Activated CD4-positive, alpha-beta T cell treated with anti-CD3 and anti-CD28 coated beads, Interleukin-2, amount 10 ng/mL, durations not matched to agents 7 days and 5 days (primary cell): ENCODE results near the gene CAMK2D. TPM values are rescaled to one million over a fixed set of nuclear protein-coding genes. Genes with fewer than 3 reads are reported as not detected.

ENCODE experiments used
- CTCF ChIA-PET: fragments of 350-600 bp; sonication (Branson Sonifier 250); formaldehyde crosslinking; loops from one replicate; lab custom pipeline; 2021; ENCODE audit warnings: antibody characterized with exemption; lab: Charles Lee
- POLR2A ChIA-PET: fragments of 350-600 bp; sonication (Branson Sonifier 250); formaldehyde crosslinking; loops from one replicate; lab custom pipeline; 2021; ENCODE audit warnings: antibody characterized with exemption; lab: Charles Lee
- DNase-seq: peaks from one replicate; pipeline ENCODE4 v3.0.0-alpha.2; 2020
- H3K27ac Mint-ChIP-seq: one replicate; pipeline ENCODE4 v1.8.0; 2021; ENCODE audit warnings: mild to moderate bottlenecking, moderate library complexity, mixed read lengths
- H3K27me3 Mint-ChIP-seq: one replicate; pipeline ENCODE4 v1.8.0; 2021; ENCODE audit warnings: mixed read lengths
- H3K36me3 Mint-ChIP-seq: one replicate; pipeline ENCODE4 v1.8.0; 2021; ENCODE audit warnings: low read depth, mixed read lengths
- H3K4me1 Mint-ChIP-seq: one replicate; pipeline ENCODE4 v1.8.0; 2021; ENCODE audit warnings: mixed read lengths
- H3K4me3 Mint-ChIP-seq: one replicate; pipeline ENCODE4 v1.8.0; 2021; ENCODE audit warnings: mild to moderate bottlenecking, moderate library complexity, mixed read lengths
- H3K9me3 Mint-ChIP-seq: one replicate; pipeline ENCODE4 v1.8.0; 2021; ENCODE audit warnings: mixed read lengths
- total RNA-seq, 2 experiments: library from RNA; stranded (reverse); gene quantifications; one replicate each; pipeline ENCODE4 v1.2.3, GENCODE V29; 2021

The CAMK2D gene
- total RNA-seq, 2 experiments from 2014 or later, result 37.8 to 38.5 TPM

DNA sequence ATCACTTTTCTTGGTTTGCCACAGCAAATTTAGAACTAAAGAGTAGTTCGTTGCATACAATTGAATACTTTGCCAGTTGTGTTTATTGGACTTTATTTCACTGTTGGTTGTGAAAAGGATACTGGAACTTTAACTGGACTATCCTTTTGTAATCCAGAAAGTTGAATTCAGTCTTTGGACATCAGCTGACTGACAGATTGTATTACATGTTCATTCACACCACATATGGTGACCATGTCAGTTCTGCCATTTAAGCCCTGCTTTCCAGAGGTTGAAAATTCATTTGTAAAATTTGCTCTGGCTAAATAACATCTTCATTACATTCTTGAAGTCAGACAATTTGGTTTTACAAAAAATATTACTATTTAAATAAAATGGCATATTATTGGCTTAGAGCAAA is 251.7 kb downstream of the CAMK2D start:
- no peak for DNase-seq
- Mint-ChIP-seq H3K27me3 (no peaks in the 10 kb centered on the region), H3K9me3 (no peaks in the 10 kb centered on the region), H3K4me3 (no peak overlapping the region), H3K4me1 (no peaks in the 10 kb centered on the region), H3K27ac (no peak overlapping the region), H3K36me3 (peaks cover 58% of the 10 kb centered on the region)
- ChIA-PET POLR2A (no interaction called here), CTCF (no interaction called here)

GRCh38 chr4:113505044-113505443 is 256.5 kb downstream of the CAMK2D start:
- POLR2A ChIA-PET, result interaction anchor here (0.6 kb wide), 1 partner anchor 35 kb away, joined by 4 read pairs; no protein-coding TSS in a partner anchor
- no peak for DNase-seq
- Mint-ChIP-seq H3K4me1 (no peaks in the 10 kb centered on the region), H3K27ac (no peak overlapping the region), H3K27me3 (no peaks in the 10 kb centered on the region), H3K4me3 (no peak overlapping the region), H3K36me3 (peaks cover 42% of the 10 kb centered on the region), H3K9me3 (no peaks in the 10 kb centered on the region)
- CTCF ChIA-PET, result no interaction called here

DNA sequence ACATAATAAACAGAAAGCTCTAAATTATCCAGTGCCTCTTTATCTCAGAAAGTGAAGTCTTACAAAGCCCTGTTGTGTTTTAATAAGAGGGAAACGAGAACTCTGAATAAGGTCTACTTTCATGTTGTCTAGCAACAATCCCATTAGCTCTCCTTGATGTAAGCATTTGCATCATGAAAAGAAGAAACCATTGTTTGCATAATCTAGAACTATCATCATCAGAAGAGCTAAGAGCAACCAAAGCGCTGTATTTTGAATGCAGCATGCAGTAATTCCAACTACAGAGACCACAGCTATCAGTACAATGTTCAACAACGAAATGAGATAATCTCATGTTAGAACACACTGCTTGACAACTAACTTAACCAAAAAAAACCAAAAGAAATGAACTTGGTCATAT is 257.1 kb downstream of the CAMK2D start:
- POLR2A ChIA-PET, result no interaction called here
- H3K9me3 Mint-ChIP-seq, result no peaks in the 10 kb centered on the region
- DNase-seq, result no peak
- peaks cover 43% of the 10 kb centered on the region for H3K36me3 Mint-ChIP-seq
- no peak overlapping the region for H3K27ac Mint-ChIP-seq
- no peak overlapping the region for H3K4me3 Mint-ChIP-seq
- no peaks in the 10 kb centered on the region for H3K4me1 Mint-ChIP-seq
- CTCF ChIA-PET, result no interaction called here
- H3K27me3 Mint-ChIP-seq, result no peaks in the 10 kb centered on the region

- Mint-ChIP-seq H3K27me3 (no peaks in the 10 kb centered on the region), H3K4me3 (no peak overlapping the region), H3K4me1 (no peaks in the 10 kb centered on the region), H3K27ac (no peak overlapping the region), H3K36me3 (peaks cover 39% of the 10 kb centered on the region), H3K9me3 (no peaks in the 10 kb centered on the region)
- DNase-seq, result no peak
- POLR2A ChIA-PET, result no interaction called here
- CTCF ChIA-PET, result no interaction called here
These were observed 257.8 kb downstream of the CAMK2D start for GRCh38 chr4:113503691-113504090.

DNA sequence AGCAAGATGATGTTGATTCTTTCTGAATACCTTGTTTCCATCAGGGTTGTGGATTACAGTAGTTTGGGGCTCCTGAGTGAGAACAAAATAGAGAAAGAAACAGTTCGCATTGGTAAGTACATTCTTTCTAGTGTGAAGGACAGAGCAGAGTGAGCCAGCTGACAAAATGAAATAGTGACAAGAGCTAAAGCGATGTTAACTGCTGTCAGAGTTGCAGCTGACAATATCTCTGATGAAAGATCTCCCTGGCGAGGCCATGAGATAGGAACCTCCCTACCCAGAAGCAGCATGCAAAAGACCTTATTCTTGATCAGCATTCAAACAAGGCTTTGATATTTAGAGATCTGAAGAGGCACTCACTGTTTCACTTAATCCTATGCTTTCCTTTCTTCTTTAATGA is 258.6 kb downstream of the CAMK2D start:
- no peak overlapping the region for H3K4me3 Mint-ChIP-seq
- POLR2A ChIA-PET, result no interaction called here

DNA sequence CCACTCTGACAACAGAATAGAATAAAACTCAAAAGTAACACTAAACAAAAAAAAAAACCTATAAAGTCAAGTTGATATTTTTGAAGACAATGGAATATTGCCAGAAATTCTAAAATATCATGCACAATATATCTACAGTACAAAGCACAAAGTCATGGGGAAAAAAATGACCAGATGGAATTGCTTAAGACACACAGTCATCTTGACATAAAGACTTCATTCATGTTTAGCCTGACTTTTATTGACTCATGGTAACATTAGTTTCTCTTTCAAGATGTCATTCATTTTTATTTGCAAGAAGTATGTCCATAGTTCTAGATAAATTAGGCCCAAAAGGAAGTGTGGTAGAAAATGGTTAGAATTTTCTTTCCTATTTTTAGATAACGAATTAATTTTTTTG is 259.1 kb downstream of the CAMK2D start:
- Mint-ChIP-seq H3K36me3 (peaks cover 34% of the 10 kb centered on the region), H3K27ac (no peak overlapping the region), H3K9me3 (no peaks in the 10 kb centered on the region), H3K4me1 (no peaks in the 10 kb centered on the region), H3K4me3 (no peak overlapping the region), H3K27me3 (no peaks in the 10 kb centered on the region)
- no peak for DNase-seq
- POLR2A ChIA-PET, result no interaction called here
- CTCF ChIA-PET, result no interaction called here

More for the DNA sequence above, 258.6 kb downstream of the CAMK2D start:
- DNase-seq, result no peak
- no peaks in the 10 kb centered on the region for H3K4me1 Mint-ChIP-seq
- no peak overlapping the region for H3K27ac Mint-ChIP-seq
- no peaks in the 10 kb centered on the region for H3K9me3 Mint-ChIP-seq
- CTCF ChIA-PET, result no interaction called here
- peaks cover 32% of the 10 kb centered on the region for H3K36me3 Mint-ChIP-seq
- H3K27me3 Mint-ChIP-seq, result no peaks in the 10 kb centered on the region

GRCh38 chr4:113500424-113500823 is 261.1 kb downstream of the CAMK2D start:
- H3K27ac Mint-ChIP-seq, result no peak overlapping the region
- peaks cover 5% of the 10 kb centered on the region for H3K9me3 Mint-ChIP-seq
- ChIA-PET CTCF (interaction anchor here (0.8 kb wide), 1 partner anchor 83 kb away, joined by 3 read pairs; no protein-coding TSS in a partner anchor), POLR2A (no interaction called here)
- no peaks in the 10 kb centered on the region for H3K4me1 Mint-ChIP-seq
- no peaks in the 10 kb centered on the region for H3K27me3 Mint-ChIP-seq
- H3K4me3 Mint-ChIP-seq, result no peak overlapping the region
- peaks cover 43% of the 10 kb centered on the region for H3K36me3 Mint-ChIP-seq
- no peak for DNase-seq

DNA sequence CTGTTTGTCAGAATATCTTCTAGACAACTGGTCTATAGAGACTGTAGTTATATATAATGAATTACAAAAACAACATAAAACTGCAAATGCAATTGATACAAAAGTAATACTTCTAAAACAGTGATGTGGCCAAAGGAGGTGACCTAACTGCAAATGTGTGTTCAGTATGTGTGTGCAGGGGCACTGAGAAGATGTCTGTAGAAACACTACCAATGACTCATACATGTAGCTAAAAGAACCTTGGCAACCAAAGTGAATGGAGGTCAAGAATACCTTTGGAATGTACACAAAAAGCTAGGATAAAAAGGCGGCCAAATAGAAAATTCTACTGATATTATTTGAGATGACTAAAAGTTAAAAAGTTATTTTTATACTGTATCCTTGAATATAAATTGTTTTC is 261.8 kb downstream of the CAMK2D start:
- no peak for DNase-seq
- ChIA-PET POLR2A (no interaction called here), CTCF (interaction anchor here (0.8 kb wide), 1 partner anchor 82 kb away, joined by 3 read pairs; no protein-coding TSS in a partner anchor)
- Mint-ChIP-seq H3K4me3 (no peak overlapping the region), H3K9me3 (peaks cover 11% of the 10 kb centered on the region), H3K36me3 (peaks cover 46% of the 10 kb centered on the region), H3K27ac (no peak overlapping the region), H3K4me1 (no peaks in the 10 kb centered on the region), H3K27me3 (no peaks in the 10 kb centered on the region)

DNA sequence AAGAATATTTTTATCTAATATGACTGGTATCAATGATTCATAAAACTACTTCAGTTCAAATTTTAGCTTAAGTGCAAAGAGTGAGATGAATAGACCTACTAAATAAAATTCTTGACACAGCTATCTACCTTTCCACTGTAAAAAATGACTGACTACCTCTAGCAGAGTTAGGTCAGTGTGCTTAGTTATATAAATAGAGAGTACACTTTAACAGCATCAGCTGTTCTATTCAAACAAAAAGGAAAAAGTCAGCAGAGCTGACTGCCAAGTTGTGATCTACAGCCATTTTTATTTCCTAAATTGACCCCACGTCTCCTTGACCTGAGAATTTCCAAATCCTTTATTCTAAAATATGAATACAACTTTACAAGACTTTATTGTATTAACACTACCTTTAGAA is 262.4 kb downstream of the CAMK2D start:
- H3K36me3 Mint-ChIP-seq, result peaks cover 44% of the 10 kb centered on the region
- no peak for DNase-seq
- peaks cover 11% of the 10 kb centered on the region for H3K9me3 Mint-ChIP-seq
- CTCF ChIA-PET, result no interaction called here
- no peaks in the 10 kb centered on the region for H3K4me1 Mint-ChIP-seq
- no peaks in the 10 kb centered on the region for H3K27me3 Mint-ChIP-seq
- H3K4me3 Mint-ChIP-seq, result no peak overlapping the region
- POLR2A ChIA-PET, result no interaction called here
- H3K27ac Mint-ChIP-seq, result no peak overlapping the region

GRCh38 chr4:113497154-113497884 is 264.2 kb downstream of the CAMK2D start:
- DNase-seq, result no peak
- Mint-ChIP-seq H3K36me3 (peaks cover 37% of the 10 kb centered on the region), H3K4me1 (no peaks in the 10 kb centered on the region), H3K9me3 (peaks cover 11% of the 10 kb centered on the region), H3K27me3 (no peaks in the 10 kb centered on the region), H3K27ac (no peak overlapping the region), H3K4me3 (no peak overlapping the region)
- ChIA-PET CTCF (no interaction called here), POLR2A (no interaction called here)

GRCh38 chr4:113496698-113497097 is 264.8 kb downstream of the CAMK2D start:
- CTCF ChIA-PET, result no interaction called here

DNA sequence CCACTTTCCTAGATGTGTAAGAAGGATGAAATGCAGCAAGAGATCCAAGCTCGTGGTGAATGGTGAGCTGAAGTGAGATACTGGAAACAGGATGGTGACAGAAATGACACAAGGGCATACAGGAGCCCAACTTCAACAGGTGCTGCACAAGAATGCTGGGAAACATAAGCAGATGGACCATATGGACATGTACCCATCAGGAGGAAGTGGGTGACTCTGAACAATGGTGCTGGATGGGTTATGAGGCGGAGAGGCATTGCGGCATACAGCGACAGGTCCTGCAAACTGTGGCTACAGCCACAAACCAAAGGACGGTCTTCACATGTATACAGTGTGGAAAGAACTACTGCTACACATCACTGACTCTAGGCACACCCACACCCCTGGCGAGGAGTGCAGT is 265.7 kb downstream of the CAMK2D start:
- peaks cover 35% of the 10 kb centered on the region for H3K36me3 Mint-ChIP-seq
- no peak for DNase-seq
- no peaks in the 10 kb centered on the region for H3K27me3 Mint-ChIP-seq
- H3K9me3 Mint-ChIP-seq, result peaks cover 11% of the 10 kb centered on the region
- CTCF ChIA-PET, result interaction anchor here (1.2 kb wide), 1 partner anchor 11 kb away, joined by 3 read pairs; no protein-coding TSS in a partner anchor
- no peak overlapping the region for H3K27ac Mint-ChIP-seq
- H3K4me3 Mint-ChIP-seq, result no peak overlapping the region
- no peaks in the 10 kb centered on the region for H3K4me1 Mint-ChIP-seq
- POLR2A ChIA-PET, result no interaction called here

More at GRCh38 chr4:113496698-113497097, 264.8 kb downstream of the CAMK2D start:
- POLR2A ChIA-PET, result no interaction called here
- no peak overlapping the region for H3K4me3 Mint-ChIP-seq
- H3K36me3 Mint-ChIP-seq, result peaks cover 35% of the 10 kb centered on the region
- H3K4me1 Mint-ChIP-seq, result no peaks in the 10 kb centered on the region
- no peaks in the 10 kb centered on the region for H3K27me3 Mint-ChIP-seq
- H3K9me3 Mint-ChIP-seq, result peaks cover 11% of the 10 kb centered on the region
- no peak overlapping the region for H3K27ac Mint-ChIP-seq
- no peak for DNase-seq

GRCh38 chr4:113483131-113483530 is 278.4 kb downstream of the CAMK2D start:
- H3K9me3 Mint-ChIP-seq, result peaks cover 5% of the 10 kb centered on the region
- no peak overlapping the region for H3K27ac Mint-ChIP-seq
- peaks cover 33% of the 10 kb centered on the region for H3K36me3 Mint-ChIP-seq
- ChIA-PET POLR2A (no interaction called here), CTCF (interaction anchor here (0.6 kb wide), 1 partner anchor 309 kb away, joined by 3 read pairs; no protein-coding TSS in a partner anchor)
- DNase-seq, result no peak
- no peaks in the 10 kb centered on the region for H3K27me3 Mint-ChIP-seq
- no peak overlapping the region for H3K4me3 Mint-ChIP-seq
- no peaks in the 10 kb centered on the region for H3K4me1 Mint-ChIP-seq
